ENCODE data around the gene CNTNAP4. TPM values are rescaled to one million over a fixed set of nuclear protein-coding genes. Genes with fewer than 3 reads are reported as not detected.

Gene CNTNAP4
- total and polyA plus RNA-seq, 2 of the 13 experiments (the other 11 are each of a cell fraction or from before 2014, with no cell fraction given) = not detected

- no peak for TF ChIP-seq ATF1 (CRISPR knock-in tag; IDR thresholded peaks at IDR 0.05)
Observed at GRCh38 chr16:76524769-76525168, 247.6 kb downstream of the CNTNAP4 start (continued).

DNA sequence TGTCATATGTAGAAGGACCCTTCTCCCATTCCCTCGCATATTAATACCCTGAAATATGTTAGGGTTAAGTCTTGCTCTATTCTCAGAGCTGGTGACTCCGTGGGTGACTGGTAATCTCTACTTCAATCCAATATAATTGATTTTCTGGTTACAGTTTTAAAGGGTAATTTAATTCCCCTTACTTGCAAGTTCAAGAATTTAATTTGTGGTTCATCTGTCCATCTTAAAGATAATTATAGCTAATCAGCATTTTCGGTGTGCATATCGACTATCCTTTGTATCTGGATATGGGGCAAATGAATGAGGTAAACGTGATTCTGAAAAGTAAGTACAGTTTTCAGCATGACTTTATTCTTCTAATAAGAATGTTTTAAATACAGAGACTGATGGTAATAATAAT lies 250.0 kb downstream of the CNTNAP4 start:
- H2AFZ ChIP-seq (ENCODE audit: low read length) = no peak overlapping the region
- no peak overlapping the region for H3K27ac ChIP-seq (ENCODE audit: extremely low read length, insufficient read depth, low read length)
- ChIA-PET POLR2A (no interaction called here), CTCF (ENCODE audit: low intra/inter-chr PET ratio, low total read pairs) (no interaction called here)
- TF ChIP-seq MAFK (conservative IDR thresholded peaks at IDR 0.05 in 1 of 2, IDR thresholded peaks at IDR 0.05 in 1 of 2; ENCODE audit: low read length in 2 of 2) (peak; percentile 62 to 71), MAFF (IDR thresholded peaks at IDR 0.05; ENCODE audit: low read depth, low read length) (peak; percentile 66), HES4 (CRISPR knock-in tag; IDR thresholded peaks at IDR 0.05; ENCODE audit: borderline replicate concordance) (no peak), ZNF160 (CRISPR knock-in tag; IDR thresholded peaks at IDR 0.05) (no peak)
- TF ChIP-seq, protein P1, sequence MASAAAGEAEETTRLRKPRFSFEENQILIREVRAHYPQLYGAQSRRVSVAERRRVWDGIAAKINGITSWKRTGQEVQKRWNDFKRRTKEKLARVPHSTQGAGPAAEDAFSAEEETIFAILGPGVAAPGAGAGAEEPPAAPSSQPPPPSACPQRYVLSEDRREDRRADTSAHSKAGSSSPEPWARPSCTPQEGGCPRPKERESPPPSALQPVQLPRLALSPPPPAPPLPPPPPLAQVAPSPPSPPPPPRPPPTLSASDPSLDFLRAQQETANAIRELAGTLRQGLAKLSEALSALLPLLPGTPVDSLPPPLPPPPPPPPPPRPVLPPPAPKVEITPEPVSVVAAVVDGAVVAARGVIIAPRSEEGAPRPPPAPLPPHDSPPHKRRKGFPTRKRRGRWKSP (CRISPR knock-in tag; IDR thresholded peaks at IDR 0.05) = no peak
- H3K4me1 ChIP-seq (ENCODE audit: insufficient read depth, low read length) = peaks cover 11% of the 10 kb centered on the region
- FAIRE-seq (no peak), DNase-seq (ENCODE audit: low spot score) (no peak), ATAC-seq (no peak)
- no peak overlapping the region for H3K9ac ChIP-seq (ENCODE audit: insufficient read depth, low read depth, low read length)
- in situ Hi-C loops (cut with HindIII; ENCODE audit: extremely low pct_ligation_motif_present, low pct_unique_long_range_greater_than_20kb) (no loop called here), intact Hi-C loops (cut with micrococcal nuclease; ENCODE audit: unreplicated experiment) (no loop called here)
- no peaks in the 10 kb centered on the region for H3K36me3 ChIP-seq (replicated peaks in 1 of 2; ENCODE audit: control insufficient read depth in 1 of 2, insufficient read depth in 2 of 2, low read length in 2 of 2)
- H3K9me3 ChIP-seq (ENCODE audit: low read length) = no peaks in the 10 kb centered on the region
- no peak overlapping the region for H3K4me2 ChIP-seq (ENCODE audit: low read depth, low read length)
- H3K27me3 ChIP-seq (ENCODE audit: control insufficient read depth in 1 of 2, insufficient read depth in 2 of 2, low read length in 2 of 2) = no peaks in the 10 kb centered on the region
- no peak overlapping the region for H3K4me3 ChIP-seq (replicated peaks in 1 of 3; ENCODE audit: insufficient read depth in 1 of 3, low read depth in 2 of 3, low read length in 3 of 3)
- H4K20me1 ChIP-seq (ENCODE audit: insufficient read depth, low read length) = no peaks in the 10 kb centered on the region
- no TSS peak for BruUV-seq (replicated peaks)
- 16% methylated on average over 5 of the region's 5 CpGs for WGBS (ENCODE audit: low lambda C conversion rate)
- no peaks in the 10 kb centered on the region for H3K79me2 ChIP-seq (ENCODE audit: insufficient read depth, low read length)

- 66% methylated on average over 3 of the region's 3 CpGs for WGBS (ENCODE audit: low lambda C conversion rate)
- TF ChIP-seq MAFF (IDR thresholded peaks at IDR 0.05; ENCODE audit: low read depth, low read length) (peak; percentile 33; the same call in 1 of the 2 replicates), ZIK1 (CRISPR knock-in tag; IDR thresholded peaks at IDR 0.05; ENCODE audit: borderline replicate concordance, low read depth) (no peak), ZFP90 (CRISPR knock-in tag; IDR thresholded peaks at IDR 0.05; ENCODE audit: borderline replicate concordance) (no peak), ATF1 (CRISPR knock-in tag; IDR thresholded peaks at IDR 0.05) (no peak), ZNF83 (CRISPR knock-in tag; IDR thresholded peaks at IDR 0.05; ENCODE audit: borderline replicate concordance) (no peak), ZNF136 (CRISPR knock-in tag; IDR thresholded peaks at IDR 0.05; ENCODE audit: low read depth) (no peak), TP53 (CRISPR knock-in tag; conservative IDR thresholded peaks at IDR 0.05) (no peak)
- no peak for FAIRE-seq
- CTCF ChIA-PET (ENCODE audit: low intra/inter-chr PET ratio, low total read pairs) = no interaction called here
- DNase-seq (ENCODE audit: low spot score) = no peak
- Histone ChIP-seq H3K4me2 (ENCODE audit: low read depth, low read length) (no peak overlapping the region), H3K27ac (ENCODE audit: extremely low read length, insufficient read depth, low read length) (no peak overlapping the region), H3K36me3 (replicated peaks in 1 of 2; ENCODE audit: control insufficient read depth in 1 of 2, insufficient read depth in 2 of 2, low read length in 2 of 2) (no peaks in the 10 kb centered on the region), H3K4me1 (ENCODE audit: insufficient read depth, low read length) (peaks cover 18% of the 10 kb centered on the region), H3K79me2 (ENCODE audit: insufficient read depth, low read length) (no peaks in the 10 kb centered on the region), H3K4me3 (replicated peaks in 1 of 3; ENCODE audit: insufficient read depth in 1 of 3, low read depth in 2 of 3, low read length in 3 of 3) (no peak overlapping the region), H3K27me3 (ENCODE audit: control insufficient read depth in 1 of 2, insufficient read depth in 2 of 2, low read length in 2 of 2) (no peaks in the 10 kb centered on the region), H2AFZ (ENCODE audit: low read length) (no peak overlapping the region), H4K20me1 (ENCODE audit: insufficient read depth, low read length) (no peaks in the 10 kb centered on the region), H3K9ac (ENCODE audit: insufficient read depth, low read depth, low read length) (no peak overlapping the region), H3K9me3 (ENCODE audit: low read length) (no peaks in the 10 kb centered on the region)
- POLR2A ChIA-PET = no interaction called here
- ATAC-seq = no peak
- in situ Hi-C loops (cut with HindIII; ENCODE audit: extremely low pct_ligation_motif_present, low pct_unique_long_range_greater_than_20kb) (no loop called here), intact Hi-C loops (cut with micrococcal nuclease; ENCODE audit: unreplicated experiment) (no loop called here)
- no TSS peak for BruUV-seq (replicated peaks)
Observed at GRCh38 chr16:76529120-76529519, 251.9 kb downstream of the CNTNAP4 start.

Measured in HepG2 (cell line).